Muscle layer of duodenum (tissue), 2 donors: ENCODE measurements around the gene SPART.

Experiments
- H3K27ac ChIP-seq: one replicate; pipeline ENCODE4 v1.7.0; 2013; ENCODE audit warnings: mild to moderate bottlenecking, low read length
- H3K27me3 ChIP-seq: one replicate; pipeline ENCODE4 v1.7.0; 2013; ENCODE audit warnings: low read depth, mild to moderate bottlenecking, control low read depth, low read length
- H3K36me3 ChIP-seq, 2 donors: one replicate each; pipeline ENCODE4 v1.7.0; 2013; ENCODE audit warnings: low read length in 2 of 2, control low read depth in 1 of 2, mild to moderate bottlenecking in 1 of 2; ENCODE audit not compliant: insufficient read depth in 2 of 2, control insufficient read depth in 1 of 2
- H3K4me1 ChIP-seq, 2 donors: one replicate each; pipeline ENCODE4 v1.7.0; 2013; ENCODE audit warnings: low read length in 2 of 2, mild to moderate bottlenecking in 2 of 2, control low read depth in 1 of 2, moderate library complexity in 1 of 2; ENCODE audit not compliant: insufficient read depth in 2 of 2, control insufficient read depth in 1 of 2
- H3K4me3 ChIP-seq, 2 donors: one replicate each; pipeline ENCODE4 v1.7.0; 2013; ENCODE audit warnings: low read length in 2 of 2, low read depth in 1 of 2, mild to moderate bottlenecking in 1 of 2
- H3K9me3 ChIP-seq, 2 donors: one replicate each; pipeline ENCODE4 v1.7.0; 2013; ENCODE audit warnings: low read length in 2 of 2, control low read depth in 1 of 2, mild to moderate bottlenecking in 1 of 2; ENCODE audit not compliant: control insufficient read depth in 1 of 2
- donor health status: healthy.

The SPART gene

GRCh38 chr13:36352350-36352749 is 6.2 kb upstream of the SPART start:
- Histone ChIP-seq H3K4me1 (peaks cover 0 to 17% of the 10 kb centered on the region in 2 donors), H3K27ac (no peak overlapping the region), H3K36me3 (no peaks in the 10 kb centered on the region), H3K27me3 (no peaks in the 10 kb centered on the region), H3K4me3 (no peak overlapping the region), H3K9me3 (no peaks in the 10 kb centered on the region)

- H3K36me3 ChIP-seq, result peaks cover 0 to 20% of the 10 kb centered on the region in 2 donors
- no peaks in the 10 kb centered on the region for H3K27me3 ChIP-seq
- H3K9me3 ChIP-seq, result no peaks in the 10 kb centered on the region
- H3K4me1 ChIP-seq, result peaks cover 0 to 7% of the 10 kb centered on the region in 2 donors
- H3K27ac ChIP-seq, result no peak overlapping the region
- no peak overlapping the region for H3K4me3 ChIP-seq
These were observed 1.5 kb upstream of the SPART start for GRCh38 chr13:36347531-36348210.

GRCh38 chr13:36345438-36346221 is 564 bp downstream of the SPART start:
- peaks cover 0 to 20% of the 10 kb centered on the region in 2 donors for H3K36me3 ChIP-seq

GRCh38 chr13:36344886-36345437 is 1.2 kb downstream of the SPART start:
- Histone ChIP-seq H3K9me3 (no peaks in the 10 kb centered on the region), H3K4me1 (peaks cover 0 to 20% of the 10 kb centered on the region in 2 donors), H3K36me3 (peaks cover 0 to 20% of the 10 kb centered on the region in 2 donors), H3K27ac (peak overlapping the region; percentile 96), H3K27me3 (no peaks in the 10 kb centered on the region), H3K4me3 (peak overlapping the region; percentile 77 to 87)

More at GRCh38 chr13:36345438-36346221, 564 bp downstream of the SPART start:
- H3K4me3 ChIP-seq, result peak overlapping the region; percentile 77 to 87
- H3K4me1 ChIP-seq, result peaks cover 0 to 20% of the 10 kb centered on the region in 2 donors
- H3K9me3 ChIP-seq, result no peaks in the 10 kb centered on the region
- H3K27ac ChIP-seq, result peak overlapping the region; percentile 96
- no peaks in the 10 kb centered on the region for H3K27me3 ChIP-seq

- H3K9me3 ChIP-seq, result no peaks in the 10 kb centered on the region
- peaks cover 0 to 20% of the 10 kb centered on the region in 2 donors for H3K4me1 ChIP-seq
- peaks cover 0 to 20% of the 10 kb centered on the region in 2 donors for H3K36me3 ChIP-seq
- peak overlapping the region; percentile 77 to 87 for H3K4me3 ChIP-seq
- no peaks in the 10 kb centered on the region for H3K27me3 ChIP-seq
- peak overlapping the region; percentile 96 for H3K27ac ChIP-seq
These were observed 2.0 kb downstream of the SPART start for GRCh38 chr13:36344173-36344572.

GRCh38 chr13:36343766-36344165 is 2.4 kb downstream of the SPART start:
- peak overlapping the region in 1 of 2 donors; percentile 77 for H3K4me3 ChIP-seq
- no peaks in the 10 kb centered on the region for H3K9me3 ChIP-seq
- H3K4me1 ChIP-seq, result peaks cover 0 to 21% of the 10 kb centered on the region in 2 donors
- peaks cover 0 to 20% of the 10 kb centered on the region in 2 donors for H3K36me3 ChIP-seq
- no peaks in the 10 kb centered on the region for H3K27me3 ChIP-seq
- H3K27ac ChIP-seq, result peak overlapping the region; percentile 96

GRCh38 chr13:36342715-36343114 is 3.5 kb downstream of the SPART start:
- H3K27me3 ChIP-seq, result no peaks in the 10 kb centered on the region
- peaks cover 0 to 29% of the 10 kb centered on the region in 2 donors for H3K4me1 ChIP-seq
- no peak overlapping the region for H3K4me3 ChIP-seq
- H3K9me3 ChIP-seq, result no peaks in the 10 kb centered on the region
- H3K36me3 ChIP-seq, result peaks cover 0 to 20% of the 10 kb centered on the region in 2 donors
- no peak overlapping the region for H3K27ac ChIP-seq

GRCh38 chr13:36341718-36342117 is 4.5 kb downstream of the SPART start:
- Histone ChIP-seq H3K27me3 (no peaks in the 10 kb centered on the region), H3K4me1 (peaks cover 0 to 29% of the 10 kb centered on the region in 2 donors), H3K4me3 (no peak overlapping the region), H3K9me3 (no peaks in the 10 kb centered on the region), H3K36me3 (peaks cover 0 to 20% of the 10 kb centered on the region in 2 donors), H3K27ac (no peak overlapping the region)

GRCh38 chr13:36339600-36340155 is 6.5 kb downstream of the SPART start:
- no peak overlapping the region for H3K27ac ChIP-seq
- no peaks in the 10 kb centered on the region for H3K9me3 ChIP-seq
- no peak overlapping the region for H3K4me3 ChIP-seq
- peaks cover 5 to 6% of the 10 kb centered on the region in 2 donors for H3K36me3 ChIP-seq
- no peaks in the 10 kb centered on the region for H3K27me3 ChIP-seq
- H3K4me1 ChIP-seq, result peaks cover 0 to 34% of the 10 kb centered on the region in 2 donors

- peaks cover 0 to 33% of the 10 kb centered on the region in 2 donors for H3K4me1 ChIP-seq
These were observed 8.1 kb downstream of the SPART start for GRCh38 chr13:36337938-36338641.

More at GRCh38 chr13:36337938-36338641, 8.1 kb downstream of the SPART start:
- H3K4me3 ChIP-seq, result no peak overlapping the region
- H3K27ac ChIP-seq, result no peak overlapping the region
- H3K36me3 ChIP-seq, result peaks cover 3 to 5% of the 10 kb centered on the region in 2 donors
- H3K27me3 ChIP-seq, result no peaks in the 10 kb centered on the region
- no peaks in the 10 kb centered on the region for H3K9me3 ChIP-seq
